ENCODE results near the gene PDIK1L. TPM values are rescaled to one million over a fixed set of nuclear protein-coding genes. Genes with fewer than 3 reads are reported as not detected.

Gene PDIK1L
- total RNA-seq, 1 donor from 2014 or later: 19.4 TPM

- DNase-seq (ENCODE audit: low spot score in 2 of 2, unreplicated experiment in 2 of 2): no peak
- no peaks in the 10 kb centered on the region for H3K36me3 Mint-ChIP-seq
- H3K27ac Mint-ChIP-seq: peak overlapping the region; percentile 85
- H3K27me3 Mint-ChIP-seq (ENCODE audit: low read depth): no peaks in the 10 kb centered on the region
- peaks cover 31% of the 10 kb centered on the region for H3K4me1 Mint-ChIP-seq
- peak overlapping the region; percentile 87 for H3K4me3 Mint-ChIP-seq
- no peaks in the 10 kb centered on the region for H3K9me3 Mint-ChIP-seq
- TF ChIP-seq, protein P1, sequence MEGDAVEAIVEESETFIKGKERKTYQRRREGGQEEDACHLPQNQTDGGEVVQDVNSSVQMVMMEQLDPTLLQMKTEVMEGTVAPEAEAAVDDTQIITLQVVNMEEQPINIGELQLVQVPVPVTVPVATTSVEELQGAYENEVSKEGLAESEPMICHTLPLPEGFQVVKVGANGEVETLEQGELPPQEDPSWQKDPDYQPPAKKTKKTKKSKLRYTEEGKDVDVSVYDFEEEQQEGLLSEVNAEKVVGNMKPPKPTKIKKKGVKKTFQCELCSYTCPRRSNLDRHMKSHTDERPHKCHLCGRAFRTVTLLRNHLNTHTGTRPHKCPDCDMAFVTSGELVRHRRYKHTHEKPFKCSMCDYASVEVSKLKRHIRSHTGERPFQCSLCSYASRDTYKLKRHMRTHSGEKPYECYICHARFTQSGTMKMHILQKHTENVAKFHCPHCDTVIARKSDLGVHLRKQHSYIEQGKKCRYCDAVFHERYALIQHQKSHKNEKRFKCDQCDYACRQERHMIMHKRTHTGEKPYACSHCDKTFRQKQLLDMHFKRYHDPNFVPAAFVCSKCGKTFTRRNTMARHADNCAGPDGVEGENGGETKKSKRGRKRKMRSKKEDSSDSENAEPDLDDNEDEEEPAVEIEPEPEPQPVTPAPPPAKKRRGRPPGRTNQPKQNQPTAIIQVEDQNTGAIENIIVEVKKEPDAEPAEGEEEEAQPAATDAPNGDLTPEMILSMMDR (IDR thresholded peaks at IDR 0.05; ENCODE audit: unreplicated experiment): no peak
Measured at GRCh38 chr1:26169198-26169554, 57.6 kb downstream of the PDIK1L start.

- TF ChIP-seq, protein P1 (IDR thresholded peaks at IDR 0.05; ENCODE audit: unreplicated experiment): peak; percentile 94
- Mint-ChIP-seq H3K36me3 (no peaks in the 10 kb centered on the region), H3K27me3 (ENCODE audit: low read depth) (no peaks in the 10 kb centered on the region), H3K4me1 (peaks cover 25% of the 10 kb centered on the region), H3K27ac (peak within 1 kb of the TSS; percentile 93), H3K4me3 (peak within 1 kb of the TSS; percentile 87), H3K9me3 (no peaks in the 10 kb centered on the region)
- DNase-seq (ENCODE audit: low spot score in 2 of 2, unreplicated experiment in 2 of 2): peak; percentile 85 to 93
Measured at GRCh38 chr1:26169669-26170471, 58.2 kb downstream of the PDIK1L start, which contains the start of gene ZNF593. Gene ZNF593, plus strand, starts transcription at chr1:26169908. Its CDS starts 76 bp downstream, at chr1:26169984.

DNA sequence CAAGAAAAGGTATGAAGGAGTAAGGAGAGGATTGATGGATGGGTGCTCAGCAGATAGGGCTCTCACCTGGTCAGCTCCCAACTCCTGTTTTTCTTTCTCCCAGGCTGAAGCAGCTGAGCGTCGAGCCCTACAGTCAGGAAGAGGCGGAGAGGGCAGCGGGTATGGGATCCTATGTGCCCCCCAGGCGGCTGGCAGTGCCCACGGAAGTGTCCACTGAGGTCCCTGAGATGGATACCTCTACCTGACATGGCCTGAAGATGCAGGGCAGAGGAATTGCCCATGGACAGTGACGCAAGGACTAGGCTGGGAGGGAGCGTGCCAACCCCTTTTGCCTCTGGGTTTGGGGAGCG lies 58.8 kb downstream of the PDIK1L start:
- H3K27me3 Mint-ChIP-seq (ENCODE audit: low read depth): no peaks in the 10 kb centered on the region
- no peaks in the 10 kb centered on the region for H3K36me3 Mint-ChIP-seq

GRCh38 chr1:26171084-26172072 lies 59.8 kb downstream of the PDIK1L start, which contains the start of gene ZNF593OS:
Gene ZNF593OS, minus strand, starts transcription at chr1:26171832. Its CDS starts 171 bp downstream, at chr1:26171661.
- peak within 1 kb of the TSS; percentile 87 for H3K4me3 Mint-ChIP-seq
- H3K36me3 Mint-ChIP-seq: no peaks in the 10 kb centered on the region
- no peaks in the 10 kb centered on the region for H3K9me3 Mint-ChIP-seq
- DNase-seq (ENCODE audit: low spot score in 2 of 2, unreplicated experiment in 2 of 2): no peak
- TF ChIP-seq, protein P1 (IDR thresholded peaks at IDR 0.05; ENCODE audit: unreplicated experiment): no peak
- H3K27ac Mint-ChIP-seq: no peak within 1 kb of the TSS
- peaks cover 25% of the 10 kb centered on the region for H3K4me1 Mint-ChIP-seq
- H3K27me3 Mint-ChIP-seq (ENCODE audit: low read depth): no peaks in the 10 kb centered on the region

More for the DNA sequence above, 58.8 kb downstream of the PDIK1L start:
- Mint-ChIP-seq H3K4me3 (peak overlapping the region; percentile 87), H3K27ac (peak overlapping the region; percentile 61), H3K9me3 (no peaks in the 10 kb centered on the region), H3K4me1 (peaks cover 25% of the 10 kb centered on the region)
- DNase-seq (ENCODE audit: low spot score in 2 of 2, unreplicated experiment in 2 of 2): no peak
- TF ChIP-seq, protein P1 (IDR thresholded peaks at IDR 0.05; ENCODE audit: unreplicated experiment): no peak

Other genes with a start within 250 kb of the PDIK1L start
- 24.0 to 26.8 TPM (median 24.0 TPM) in 3 replicates for gene PAQR7, start 236.1 kb upstream of the PDIK1L start, total RNA-seq
- gene STMN1, start 205.4 kb upstream of the PDIK1L start, total RNA-seq: 464 to 480 TPM (median 472 TPM) in 3 replicates
- gene PAFAH2, start 113.8 kb upstream of the PDIK1L start, total RNA-seq: 8.7 to 9.9 TPM (median 9.1 TPM) in 3 replicates
- 6.9 to 8.2 TPM (median 7.1 TPM) in 3 replicates for gene EXTL1, start 90.0 kb upstream of the PDIK1L start, total RNA-seq
- gene SLC30A2, start 65.7 kb upstream of the PDIK1L start, total RNA-seq: 9.2 to 10.7 TPM (median 10.3 TPM) in 3 replicates
- gene TRIM63, start 44.2 kb upstream of the PDIK1L start, total RNA-seq: 1.4 to 1.9 TPM (median 1.7 TPM) in 3 replicates
- gene FAM110D, start 47.3 kb downstream of the PDIK1L start, total RNA-seq: 0.58 to 0.84 TPM (median 0.69 TPM) in 3 replicates
- not detected in 3 replicates for gene C1orf232, start 57.1 kb downstream of the PDIK1L start, total RNA-seq
- gene ZNF593, start 58.1 kb downstream of the PDIK1L start, total RNA-seq: 27.1 to 28.7 TPM (median 28.6 TPM) in 3 replicates
- not detected in 3 replicates for gene ZNF593OS, start 60.0 kb downstream of the PDIK1L start, total RNA-seq
- gene CNKSR1, start 65.7 kb downstream of the PDIK1L start, total RNA-seq: 50.2 to 53.9 TPM (median 52.2 TPM) in 3 replicates
- gene CATSPER4, start 78.8 kb downstream of the PDIK1L start, total RNA-seq: 0.27 to 0.38 TPM (median 0.29 TPM) in 3 replicates
- gene CEP85, start 122.4 kb downstream of the PDIK1L start, total RNA-seq: 18.2 to 22.7 TPM (median 20.3 TPM) in 3 replicates
- gene SH3BGRL3, start 168.3 kb downstream of the PDIK1L start, total RNA-seq: 35.6 to 37.4 TPM (median 36.3 TPM) in 3 replicates
- 28.3 to 29.6 TPM (median 29.6 TPM) in 3 replicates for gene UBXN11, start 194.8 kb downstream of the PDIK1L start, total RNA-seq
- gene CD52, start 206.1 kb downstream of the PDIK1L start, total RNA-seq: 1.1 to 1.9 TPM (median 1.6 TPM) in 3 replicates
- 9.4 to 10.9 TPM (median 10.3 TPM) in 3 replicates for gene CRYBG2, start 242.3 kb downstream of the PDIK1L start, total RNA-seq